Stimulated activated CD8-positive, alpha-beta memory T cell treated with anti-CD3 and anti-CD28 coated beads, Interleukin-2, amount 100 ng/mL, for 48 hours (primary cell): ENCODE results near the gene CAPSL.
"Not testable (repeated sequence)": the region's sequence is repeated elsewhere in the genome, so short reads cannot be mapped to it uniquely, and the experiment has no call there.

ENCODE experiments used
- DNase-seq, 2 donors: peaks; one replicate each; pipeline ENCODE4 v3.0.0-alpha.2; 2020; ENCODE audit warnings: low read depth in 2 of 2

The CAPSL gene

GRCh38 chr5:35908228-35908627 is 30.2 kb downstream of the CAPSL start:
- DNase-seq = no peak

GRCh38 chr5:35904443-35905132 is 33.8 kb downstream of the CAPSL start:
- DNase-seq = no peak

- DNase-seq = no peak
Measured at GRCh38 chr5:35903631-35904203, 34.7 kb downstream of the CAPSL start.

DNA sequence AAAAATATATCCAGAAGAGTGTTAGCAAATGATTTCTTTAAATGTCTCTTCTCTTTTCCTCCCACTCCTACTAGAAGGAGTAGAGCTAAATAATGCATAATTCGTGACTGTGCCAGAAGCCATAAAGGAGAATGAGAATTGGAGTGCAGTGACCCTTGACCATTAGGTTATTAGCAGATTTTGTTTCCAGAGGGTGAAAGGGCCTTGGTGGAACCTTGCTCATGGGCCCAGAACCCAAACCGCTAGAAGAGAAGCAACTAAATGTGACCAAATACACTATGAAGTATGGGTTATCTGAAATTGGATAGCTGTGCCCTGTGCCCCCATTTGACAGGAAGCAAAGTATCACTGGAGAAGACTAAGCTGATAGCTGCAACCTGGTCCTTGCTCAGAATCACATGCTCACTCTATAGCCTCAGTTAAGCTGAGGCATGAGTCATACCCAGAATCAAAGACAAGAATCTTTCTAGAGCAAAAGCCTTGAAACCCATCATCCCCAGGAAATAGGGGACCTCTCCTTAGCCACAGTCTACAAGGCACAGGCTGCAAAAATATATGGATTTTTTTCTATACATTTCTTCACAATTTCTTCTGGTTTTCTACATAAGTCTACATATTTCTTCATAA is 36.3 kb downstream of the CAPSL start:
- DNase-seq = no peak

DNA sequence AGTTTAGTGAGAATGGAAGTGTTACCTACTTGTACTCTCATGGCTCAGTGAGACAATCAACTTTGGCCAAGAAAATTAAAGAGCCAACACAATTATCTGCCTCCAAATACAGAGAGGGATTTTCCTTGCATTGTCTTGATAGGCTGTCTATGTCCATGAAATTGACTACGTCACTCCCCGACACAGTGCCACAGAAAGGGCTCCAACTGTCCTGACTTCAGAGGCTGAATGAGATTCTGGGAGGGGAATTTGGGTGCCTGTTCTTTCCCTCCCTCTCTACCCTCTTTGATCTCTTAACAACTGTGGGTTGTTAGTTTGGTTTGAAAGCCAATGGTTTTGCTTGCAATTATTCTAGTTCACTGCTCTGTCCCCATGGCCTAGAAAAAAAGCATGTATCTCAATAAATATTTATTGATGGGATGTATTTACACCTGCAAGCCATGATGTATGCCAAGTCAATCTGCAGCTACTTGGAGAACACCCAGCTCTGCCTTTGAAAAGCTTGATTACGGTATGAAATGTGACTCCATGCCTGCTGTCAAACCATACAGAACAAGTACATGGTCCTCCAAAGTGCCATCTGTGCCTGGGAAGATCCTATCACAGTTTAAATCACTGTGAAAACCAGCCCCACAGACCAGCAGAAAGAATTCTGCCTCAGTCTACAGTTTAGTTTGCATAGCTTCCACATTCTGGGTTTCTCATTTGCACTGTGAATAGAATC is 37.3 kb downstream of the CAPSL start:
- DNase-seq = no peak

- DNase-seq = no peak
Measured at GRCh38 chr5:35899800-35900199, 38.6 kb downstream of the CAPSL start.

- DNase-seq = no peak
Measured at GRCh38 chr5:35898952-35899660, 39.3 kb downstream of the CAPSL start.

- DNase-seq = no peak
Measured at GRCh38 chr5:35894131-35894530, 44.3 kb downstream of the CAPSL start.

GRCh38 chr5:35892799-35893198 is 45.6 kb downstream of the CAPSL start:
- not testable (repeated sequence) for DNase-seq

GRCh38 chr5:35890021-35891020 is 48.1 kb downstream of the CAPSL start:
- DNase-seq = no peak

- no peak for DNase-seq
Measured at GRCh38 chr5:35887321-35888100, 50.9 kb downstream of the CAPSL start.

DNA sequence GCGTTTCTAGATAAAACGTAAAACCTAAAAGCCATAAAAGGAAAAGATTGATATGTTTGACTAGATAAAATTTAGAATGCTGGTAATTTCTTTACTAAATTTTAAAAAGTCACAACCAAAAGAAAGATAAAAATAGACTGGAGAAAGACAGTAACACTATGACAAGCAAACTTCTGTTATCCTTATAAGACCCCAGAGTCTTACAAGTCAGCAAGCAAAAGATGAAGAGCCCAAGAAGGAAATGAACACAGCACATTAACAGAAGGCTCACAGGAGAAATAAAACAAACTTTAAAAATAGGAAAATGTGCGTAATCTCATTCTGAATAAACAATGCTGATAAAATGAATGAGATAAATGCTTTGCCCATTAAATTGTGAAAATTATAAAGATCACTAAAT is 52.0 kb downstream of the CAPSL start:
- no peak for DNase-seq

DNA sequence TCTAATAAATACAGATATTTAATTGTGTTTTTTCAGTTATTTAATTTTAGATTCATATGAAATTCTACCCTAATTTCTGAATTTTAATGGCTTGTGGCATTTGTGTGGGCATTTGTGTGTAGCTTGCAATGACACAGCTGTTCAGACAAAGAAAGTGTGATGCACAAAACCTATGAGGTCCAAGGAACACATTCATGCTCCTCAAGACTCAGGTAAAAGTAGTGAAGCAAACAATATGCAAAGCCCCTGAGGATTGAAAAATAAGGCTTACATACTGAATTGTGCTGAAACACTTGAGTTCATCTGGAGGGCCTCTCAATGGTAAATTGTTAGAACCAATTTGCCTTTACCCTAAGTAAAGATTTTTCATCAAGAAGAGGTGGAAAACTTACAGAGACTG is 53.6 kb downstream of the CAPSL start:
- no peak for DNase-seq

GRCh38 chr5:35884191-35884769 is 54.1 kb downstream of the CAPSL start:
- no peak for DNase-seq

DNA sequence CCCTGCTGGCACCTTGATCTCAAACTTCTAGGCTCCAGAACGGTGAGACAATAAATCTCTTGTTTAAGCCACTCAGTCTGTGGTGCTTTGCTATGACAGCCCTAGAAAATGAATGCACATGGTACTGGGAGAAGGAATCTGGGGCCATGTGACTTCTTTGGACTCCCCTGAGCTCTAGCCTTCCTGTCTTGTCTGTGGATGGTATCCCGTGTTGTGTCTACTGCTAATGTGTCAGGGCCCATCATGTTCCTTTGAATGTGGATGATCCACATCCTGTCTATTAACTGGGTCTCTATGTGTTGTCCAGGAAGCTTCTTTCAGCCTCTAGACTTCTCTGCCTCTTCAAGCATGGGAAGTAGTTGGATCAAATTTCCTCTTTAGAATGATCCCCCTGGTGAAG is 56.7 kb downstream of the CAPSL start:
- DNase-seq = no peak

GRCh38 chr5:35880156-35880555 is 58.3 kb downstream of the CAPSL start:
- no peak for DNase-seq

DNA sequence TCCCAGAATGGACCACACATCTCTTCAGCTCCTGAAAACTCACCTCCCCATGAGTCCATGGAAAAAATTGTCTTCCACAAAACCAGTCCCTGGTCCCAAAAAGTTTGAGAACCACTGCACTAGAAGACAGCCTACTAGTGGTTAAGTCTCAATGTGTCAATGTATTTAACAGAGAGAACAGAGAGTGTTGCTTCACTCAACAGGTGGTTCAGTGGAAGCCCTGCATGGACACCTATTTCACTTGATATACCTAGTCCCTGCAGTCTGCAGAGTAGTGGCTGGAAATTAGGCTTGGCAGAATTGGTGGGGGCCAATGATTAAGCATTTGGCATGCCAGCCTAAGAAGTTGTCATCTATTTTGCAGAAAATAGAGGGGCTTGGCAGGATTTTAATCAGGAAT is 58.8 kb downstream of the CAPSL start:
- no peak for DNase-seq

DNA sequence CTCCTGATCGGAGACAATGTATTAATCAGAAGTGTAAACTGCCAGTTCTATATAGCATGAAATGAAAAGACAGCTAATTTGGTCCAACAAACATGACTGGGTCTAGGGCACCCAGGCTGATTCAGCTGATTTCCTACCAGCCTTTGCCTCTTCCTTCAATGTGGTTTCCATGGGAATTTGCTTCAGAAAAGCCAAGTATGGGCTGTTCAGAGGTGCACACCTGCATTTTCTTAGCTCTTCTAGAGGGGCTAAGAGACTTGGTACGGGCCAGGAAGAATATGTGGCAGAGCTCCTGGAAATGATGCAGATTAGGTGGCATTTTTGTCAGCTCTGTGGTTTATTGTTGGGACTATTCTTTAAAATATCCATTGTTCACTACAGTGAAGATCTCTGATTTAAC is 59.3 kb downstream of the CAPSL start:
- DNase-seq = no peak

DNA sequence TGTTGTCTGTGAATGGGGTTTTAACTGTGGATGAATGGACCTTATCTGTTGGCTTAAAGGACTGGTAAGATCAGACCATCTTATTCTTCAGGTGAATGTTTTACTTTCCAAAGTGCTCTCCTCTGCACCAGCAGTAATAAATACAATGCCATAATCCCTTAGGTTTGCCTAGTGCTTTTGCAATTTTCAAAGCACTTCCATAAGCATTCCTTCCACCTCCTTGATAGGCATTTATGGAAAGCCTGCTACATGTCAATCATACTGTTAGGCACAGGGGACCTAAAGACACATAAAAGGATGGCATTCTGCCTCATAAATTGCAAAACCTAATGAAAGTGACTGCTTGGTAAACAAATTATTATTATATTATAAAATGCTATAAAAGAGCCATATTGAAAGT is 60.3 kb downstream of the CAPSL start:
- DNase-seq = no peak

GRCh38 chr5:35877655-35878054 is 60.8 kb downstream of the CAPSL start:
- no peak for DNase-seq
